Stimulated activated CD8-positive, alpha-beta memory T cell treated with anti-CD3 and anti-CD28 coated beads, Interleukin-15, amount 100 ng/mL, for 4 hours (primary cell): ENCODE data around the gene LHPP.
"Not testable (repeated sequence)": the region's sequence is repeated elsewhere in the genome, so short reads cannot be mapped to it uniquely, and the experiment has no call there.

Source experiments
- DNase-seq, 2 donors: peaks; one replicate each; pipeline ENCODE4 v3.0.0-alpha.2; 2020; ENCODE audit warnings: low read depth in 2 of 2

LHPP gene

GRCh38 chr10:124537166-124537725, 75.6 kb downstream of the LHPP start:
- DNase-seq, result no peak

- DNase-seq, result no peak
These were observed 76.3 kb downstream of the LHPP start for GRCh38 chr10:124537891-124538290.

GRCh38 chr10:124538706-124539105, 77.1 kb downstream of the LHPP start:
- no peak for DNase-seq

- DNase-seq, result peak; percentile 33 to 42
These were observed 78.5 kb downstream of the LHPP start for GRCh38 chr10:124539935-124540641.

- no peak for DNase-seq
These were observed 79.7 kb downstream of the LHPP start for GRCh38 chr10:124541076-124541903.

GRCh38 chr10:124542336-124542735, 80.7 kb downstream of the LHPP start:
- DNase-seq, result no peak

GRCh38 chr10:124543146-124543545, 81.5 kb downstream of the LHPP start:
- no peak for DNase-seq

GRCh38 chr10:124543971-124544370, 82.3 kb downstream of the LHPP start:
- no peak for DNase-seq

GRCh38 chr10:124544711-124545110, 83.1 kb downstream of the LHPP start:
- DNase-seq, result no peak

- DNase-seq, result no peak
These were observed 83.9 kb downstream of the LHPP start for GRCh38 chr10:124545351-124546054.

GRCh38 chr10:124546055-124546369, 84.4 kb downstream of the LHPP start:
- DNase-seq, result no peak

- DNase-seq, result no peak
These were observed 85.5 kb downstream of the LHPP start for GRCh38 chr10:124546957-124547646.

- no peak for DNase-seq
These were observed 86.1 kb downstream of the LHPP start for GRCh38 chr10:124547647-124548168.

GRCh38 chr10:124549171-124549570, 87.5 kb downstream of the LHPP start:
- not testable (repeated sequence) for DNase-seq

- DNase-seq, result no peak
These were observed 88.8 kb downstream of the LHPP start for GRCh38 chr10:124550293-124551034.

GRCh38 chr10:124551097-124551496, 89.5 kb downstream of the LHPP start:
- DNase-seq, result no peak

- DNase-seq, result no peak
These were observed 90.1 kb downstream of the LHPP start for GRCh38 chr10:124551755-124552154.

- no peak for DNase-seq
These were observed 91.2 kb downstream of the LHPP start for GRCh38 chr10:124552691-124553276.

GRCh38 chr10:124554085-124554858, 92.6 kb downstream of the LHPP start:
- no peak for DNase-seq

GRCh38 chr10:124557167-124557566, 95.5 kb downstream of the LHPP start:
- no peak for DNase-seq
